GM12878 (cell line): ENCODE data around the gene DDX10. TPM values are rescaled to one million over a fixed set of nuclear protein-coding genes. Genes with fewer than 3 reads are reported as not detected.

Source experiments
- CEBPZ ChIP-seq: fragments of 150-350 bp; IDR thresholded peaks from 2 replicates; pipeline ENCODE4 v1.6.1; 2016; ENCODE audit warnings: low read depth, low read length
- CTCF ChIP-seq, 3 experiments: IDR thresholded peaks in 2 of 3; conservative IDR thresholded peaks in 1 of 3; 2 replicates each; pipeline ENCODE4 v1.5.1; 2011; ENCODE audit warnings: low read depth in 3 of 3, low read length in 3 of 3, mild to moderate bottlenecking in 3 of 3, control low read depth in 2 of 3, moderate library complexity in 2 of 3, inconsistent platforms in 1 of 3, mixed read lengths in 1 of 3; ENCODE audit not compliant: control insufficient read depth in 2 of 3, insufficient read depth in 1 of 3; ENCODE audit errors: extremely low read depth in 1 of 3
- ESRRA ChIP-seq: IDR thresholded peaks from 2 replicates; pipeline ENCODE4 v1.6.1; 2012; ENCODE audit warnings: mild to moderate bottlenecking, low read length, improper control_type of control experiment
- HCFC1 ChIP-seq: fragments of 150-350 bp; IDR thresholded peaks from 2 replicates; pipeline ENCODE4 v1.6.1; 2014; ENCODE audit warnings: low read length
- IKZF1 ChIP-seq: fragments of 450-650 bp; conservative IDR thresholded peaks from 2 replicates; pipeline ENCODE4 v1.6.1; 2017; ENCODE audit warnings: antibody characterized with exemption, mild to moderate bottlenecking
- NR2C2 ChIP-seq: IDR thresholded peaks from 2 replicates; pipeline ENCODE4 v1.6.1; 2011; ENCODE audit warnings: borderline replicate concordance, low read depth; ENCODE audit not compliant: control insufficient read depth, insufficient read length
- PKNOX1 ChIP-seq: fragments of 450-650 bp; IDR thresholded peaks from 2 replicates; pipeline ENCODE4 v1.6.1; 2016; ENCODE audit warnings: mild to moderate bottlenecking
- POLR2A ChIP-seq: IDR thresholded peaks from 2 replicates; pipeline ENCODE4 v1.6.1; 2011; ENCODE audit warnings: low read depth, mild to moderate bottlenecking, low read length
- TBL1XR1 ChIP-seq: IDR thresholded peaks from 2 replicates; pipeline ENCODE4 v1.6.1; 2012; ENCODE audit warnings: low read depth, low read length, improper control_type of control experiment
- polyA plus RNA-seq, 11 experiments: library from polyadenylated mRNA; depleted of rRNA in 4 of 11; unstranded in 6 of 11; stranded (reverse) in 5 of 11; fragments of >200 nt; fragmentation: Nextera tagmentation in 4 of 11; fragmentation: Illumina TruSeq in 1 of 11; extraction: Ambion mirVana in 4 of 11; extraction: Trizol in 1 of 11; gene quantifications; 1 replicate in 1 of 11; 2 replicates in 10 of 11; pipeline versions ENCODE4 v1.2.1 to v1.2.3, GENCODE V29; 2011 to 2016; ENCODE audit warnings: inconsistent platforms in 2 of 11, missing spikeins in 2 of 11, low read depth in 1 of 11
- total RNA-seq, 4 experiments: library from RNA; depleted of rRNA in 3 of 4; stranded (reverse); fragments of >200 nt in 3 of 4; fragmentation: Illumina TruSeq in 1 of 4; extraction: Trizol in 1 of 4; gene quantifications; 2 replicates each; pipeline versions ENCODE4 v1.2.1 to v1.2.3, GENCODE V29; 2013 to 2021

DDX10 gene
- total and polyA plus RNA-seq, 10 of the 15 experiments (the other 5 are each of a cell fraction or from before 2014, with no cell fraction given) = 20.9 to 51.5 (median 31.9) TPM

GRCh38 chr11:108853864-108854263, 189.0 kb downstream of the DDX10 start (continued):
- TF ChIP-seq CTCF (IDR thresholded peaks at IDR 0.05 in 2 of 3, conservative IDR thresholded peaks at IDR 0.05 in 1 of 3; ENCODE audit: control insufficient read depth in 2 of 3, extremely low read depth in 1 of 3, insufficient read depth in 1 of 3, low read depth in 3 of 3, low read length in 3 of 3) (no peak), HCFC1 (no peak), PKNOX1 (peak; percentile 68), NR2C2 (no peak), CEBPZ (no peak), POLR2A (peak; percentile 43; the same call in 1 of the 2 replicates), TBL1XR1 (no peak), IKZF1 (0 out of 2 replicates have a peak, but pooled peaks have one; percentile 20), ESRRA (no peak)
